H1 (cell line): ENCODE results near the gene TADA3. TPM values are rescaled to one million over a fixed set of nuclear protein-coding genes. Genes with fewer than 3 reads are reported as not detected.

Experiments
- CTCF ChIA-PET: fragments of 300-600 bp; sonication (Branson Sonifier 250); formaldehyde crosslinking; loops from one replicate; lab custom pipeline; 2021; ENCODE audit not compliant: partially characterized antibody; lab: Charles Lee
- POLR2A ChIA-PET: fragments of 300-600 bp; sonication (Branson Sonifier 250); formaldehyde crosslinking; loops from one replicate; lab custom pipeline; 2021; ENCODE audit warnings: inconsistent platforms; ENCODE audit not compliant: partially characterized antibody; lab: Charles Lee
- DNase-seq, 2 experiments: peaks; one replicate each; pipeline versions ENCODE4 v3.0.0 to v3.0.0-alpha.2; 2010 to 2022; ENCODE audit warnings: low spot score in 2 of 2, low read depth in 1 of 2, mixed read lengths in 1 of 2
- FAIRE-seq: peaks from 2 replicates; lab custom pipeline; 2011; peaks lifted over from hg19 to GRCh38; lab: Jason Lieb, UNC
- H2AFZ ChIP-seq: 2 replicates; pipeline ENCODE4 v1.8.1; 2012; ENCODE audit warnings: low read length, inconsistent platforms
- H2AK5ac ChIP-seq: 2 replicates; pipeline ENCODE4 v1.6.1; 2013; ENCODE audit warnings: low read depth, low read length
- H2BK120ac ChIP-seq: replicated peaks from 2 replicates; pipeline ENCODE3; 2013; ENCODE audit warnings: low read depth, low read length, inconsistent platforms
- H2BK12ac ChIP-seq: 2 replicates; pipeline ENCODE4 v1.6.1; 2013; ENCODE audit warnings: low read depth, low read length
- H2BK15ac ChIP-seq: 2 replicates; pipeline ENCODE4 v1.6.1; 2013; ENCODE audit warnings: low read length
- H2BK20ac ChIP-seq: 2 replicates; pipeline ENCODE4 v1.6.1; 2013; ENCODE audit warnings: low read length
- H2BK5ac ChIP-seq: 2 replicates; pipeline ENCODE4 v1.6.1; 2013; ENCODE audit warnings: low read depth, low read length
- H3K14ac ChIP-seq: 2 replicates; pipeline ENCODE4 v1.6.1; 2013; ENCODE audit warnings: inconsistent platforms; ENCODE audit not compliant: insufficient read length
- H3K18ac ChIP-seq: 2 replicates; pipeline ENCODE4 v1.6.1; 2013; ENCODE audit warnings: low read length; ENCODE audit errors: extremely low read depth
- H3K23ac ChIP-seq: 2 replicates; pipeline ENCODE4 v1.6.1; 2013; ENCODE audit warnings: inconsistent platforms; ENCODE audit not compliant: insufficient read length
- H3K23me2 ChIP-seq: 2 replicates; pipeline ENCODE4 v1.6.1; 2013; ENCODE audit warnings: low read depth, low read length
- H3K27ac ChIP-seq: 2 replicates; pipeline ENCODE4 v1.6.1; 2011; ENCODE audit warnings: low read depth, low read length, inconsistent platforms
- H3K27me3 ChIP-seq, 4 experiments: replicated peaks in 1 of 4; 1 replicate in 1 of 4; 2 replicates in 3 of 4; pipeline versions ENCODE4 v1.6.1 to v1.8.1; 2011 to 2013; ENCODE audit warnings: low read length in 3 of 4, mild to moderate bottlenecking in 3 of 4, inconsistent platforms in 2 of 4, mixed read lengths in 2 of 4, moderate library complexity in 1 of 4; ENCODE audit not compliant: control insufficient read depth in 3 of 4, insufficient read depth in 3 of 4; ENCODE audit errors: extremely low read depth in 1 of 4
- H3K36me3 ChIP-seq, 4 experiments: 2 replicates each; pipeline versions ENCODE4 v1.6.1 to v1.8.1; 2011 to 2013; ENCODE audit warnings: mild to moderate bottlenecking in 4 of 4, low read length in 3 of 4, moderate library complexity in 2 of 4, control low read depth in 1 of 4, inconsistent platforms in 1 of 4; ENCODE audit not compliant: insufficient read depth in 4 of 4, control insufficient read depth in 2 of 4
- H3K4ac ChIP-seq: replicated peaks from 2 replicates; pipeline ENCODE3; 2013; ENCODE audit warnings: low read length, low read depth, mixed read lengths, inconsistent platforms; ENCODE audit not compliant: insufficient read length
- H3K4me1 ChIP-seq, 4 experiments: replicated peaks in 1 of 4; 1 replicate in 1 of 4; 2 replicates in 3 of 4; pipeline versions ENCODE4 v1.6.1 to v1.8.1; 2011 to 2013; ENCODE audit warnings: low read length in 3 of 4, inconsistent platforms in 2 of 4, mixed read lengths in 1 of 4; ENCODE audit not compliant: insufficient read depth in 4 of 4, control insufficient read depth in 3 of 4
- H3K4me2 ChIP-seq, 2 experiments: 2 replicates each; pipeline versions ENCODE4 v1.6.1 to v1.8.1; 2011 to 2013; ENCODE audit warnings: low read depth in 2 of 2, low read length in 2 of 2, control low read depth in 1 of 2, inconsistent platforms in 1 of 2, mild to moderate bottlenecking in 1 of 2; ENCODE audit not compliant: insufficient read depth in 1 of 2
- H3K4me3 ChIP-seq, 4 experiments: fragments of 200-600, 300-600 bp in 1 of 4; sonication (generic), shearing (Covaris generic), sonication (Bioruptor Twin) in 1 of 4; 2 replicates each; pipeline versions ENCODE4 v1.5.1 to v1.8.1; 2011 to 2016; ENCODE audit warnings: low read length in 4 of 4, low read depth in 3 of 4, control low read depth in 2 of 4, inconsistent platforms in 2 of 4, mild to moderate bottlenecking in 2 of 4, mixed read lengths in 1 of 4, moderate library complexity in 1 of 4; ENCODE audit not compliant: insufficient read depth in 2 of 4; ENCODE audit errors: extremely low read depth in 1 of 4
- H3K56ac ChIP-seq: replicated peaks from 2 replicates; pipeline ENCODE3; 2013; ENCODE audit warnings: low read depth, mild to moderate bottlenecking, mixed read lengths, low read length, inconsistent platforms; ENCODE audit not compliant: insufficient read length
- H3K79me1 ChIP-seq: 2 replicates; pipeline ENCODE4 v1.6.1; 2013; ENCODE audit warnings: low read depth, low read length, control low read depth
- H3K79me2 ChIP-seq, 2 experiments: 2 replicates each; pipeline versions ENCODE4 v1.6.1 to v1.8.1; 2012 to 2013; ENCODE audit warnings: low read length in 2 of 2, mild to moderate bottlenecking in 2 of 2, inconsistent platforms in 1 of 2; ENCODE audit not compliant: insufficient read depth in 2 of 2, control insufficient read depth in 1 of 2
- H3K9ac ChIP-seq, 4 experiments: replicated peaks in 1 of 4; 1 replicate in 1 of 4; 2 replicates in 3 of 4; pipeline versions ENCODE4 v1.6.1 to v1.8.1; 2011 to 2013; ENCODE audit warnings: low read depth in 3 of 4, low read length in 3 of 4, control low read depth in 2 of 4, mild to moderate bottlenecking in 2 of 4, moderate library complexity in 2 of 4, inconsistent platforms in 1 of 4; ENCODE audit errors: extremely low read depth in 1 of 4
- H3K9me3 ChIP-seq, 2 experiments: 2 replicates each; pipeline versions ENCODE4 v1.6.1 to v1.8.1; 2012 to 2013; ENCODE audit warnings: mild to moderate bottlenecking in 2 of 2, moderate library complexity in 2 of 2, control low read depth in 1 of 2, inconsistent platforms in 1 of 2, low read depth in 1 of 2, low read length in 1 of 2, mixed read lengths in 1 of 2; ENCODE audit not compliant: insufficient read depth in 2 of 2
- H4K20me1 ChIP-seq, 2 experiments: replicated peaks in 1 of 2; 2 replicates each; pipeline versions ENCODE3 to v1.8.1; 2011 to 2013; ENCODE audit warnings: inconsistent platforms in 2 of 2, low read length in 2 of 2, mild to moderate bottlenecking in 1 of 2; ENCODE audit not compliant: insufficient read depth in 2 of 2, control insufficient read depth in 1 of 2
- H4K5ac ChIP-seq: 2 replicates; pipeline ENCODE4 v1.6.1; 2013; ENCODE audit warnings: low read length, low read depth, mixed read lengths, inconsistent platforms; ENCODE audit not compliant: insufficient read length
- H4K8ac ChIP-seq: 2 replicates; pipeline ENCODE4 v1.8.0; 2013; ENCODE audit warnings: mild to moderate bottlenecking, moderate library complexity, low read length, inconsistent platforms; ENCODE audit not compliant: insufficient read depth; ENCODE audit errors: extremely low read depth
- H4K91ac ChIP-seq: replicated peaks from 2 replicates; pipeline ENCODE3; 2013; ENCODE audit warnings: low read length, mixed read lengths, inconsistent platforms; ENCODE audit not compliant: insufficient read length
- BACH1 ChIP-seq: IDR thresholded peaks from 2 replicates; pipeline ENCODE4 v1.6.1; 2012; ENCODE audit warnings: low read length, improper control_type of control experiment
- BRCA1 ChIP-seq: IDR thresholded peaks from 2 replicates; pipeline ENCODE4 v1.6.1; 2012; ENCODE audit warnings: low read depth, low read length, improper control_type of control experiment
- CHD1 ChIP-seq: IDR thresholded peaks from 2 replicates; pipeline ENCODE4 v1.6.1; 2012; ENCODE audit warnings: low read depth, low read length, improper control_type of control experiment
- CHD2 ChIP-seq: IDR thresholded peaks from 2 replicates; pipeline ENCODE4 v1.6.1; 2012; ENCODE audit warnings: low read length, improper control_type of control experiment
- E2F6 ChIP-seq: IDR thresholded peaks from 2 replicates; pipeline ENCODE4 v1.6.1; 2012; ENCODE audit warnings: inconsistent platforms
- GABPA ChIP-seq: IDR thresholded peaks from 2 replicates; pipeline ENCODE4 v1.6.1; 2011; ENCODE audit warnings: mild to moderate bottlenecking, low read length, moderate library complexity, borderline replicate concordance; ENCODE audit not compliant: insufficient read depth
- KDM4A ChIP-seq: IDR thresholded peaks from one replicate; pipeline ENCODE4 v1.7.1; 2012; ENCODE audit warnings: low read depth, mild to moderate bottlenecking, moderate library complexity, low read length, inconsistent platforms; ENCODE audit not compliant: severe bottlenecking
- MAX ChIP-seq: IDR thresholded peaks from 2 replicates; pipeline ENCODE4 v1.6.1; 2012; ENCODE audit warnings: inconsistent platforms
- POLR2AphosphoS5 ChIP-seq: IDR thresholded peaks from 2 replicates; pipeline ENCODE4 v1.6.1; 2011; ENCODE audit warnings: low read depth, low read length
- RBBP5 ChIP-seq: IDR thresholded peaks from 2 replicates; pipeline ENCODE4 v1.7.1; 2012; ENCODE audit warnings: low read depth, mild to moderate bottlenecking, inconsistent platforms, low read length, moderate library complexity, borderline replicate concordance
- RNF2 ChIP-seq: fragments of 200-900, 300-1000 bp; sonication (generic); IDR thresholded peaks from 2 replicates; pipeline ENCODE4 v1.7.1; 2016; ENCODE audit warnings: borderline replicate concordance, low read depth, mild to moderate bottlenecking, antibody characterized with exemption, low read length; ENCODE audit not compliant: poor library complexity, severe bottlenecking; ENCODE audit errors: missing control alignments
- SP2 ChIP-seq: IDR thresholded peaks from 2 replicates; pipeline ENCODE4 v1.6.1; 2012; ENCODE audit warnings: mild to moderate bottlenecking, low read length, inconsistent platforms
- WGBS, 2 experiments: shearing (Covaris generic) in 1 of 2; methylation state at CpG; one replicate each; pipeline versions ENCODE4 v1.1.6 to v1.1.7; 2013 to 2015; ENCODE audit warnings: low lambda C conversion rate in 2 of 2, mixed read lengths in 2 of 2, inconsistent platforms in 1 of 2, low coverage in 1 of 2, missing lambda C conversion rate in 1 of 2; ENCODE audit not compliant: insufficient replicate concordance in 2 of 2, insufficient coverage in 1 of 2, insufficient read length in 1 of 2; ENCODE audit errors: extremely low coverage in 1 of 2, missing lambda C conversion rate in 1 of 2; 5-methylcytosine and 5-hydroxymethylcytosine counted together
- polyA plus RNA-seq, 7 experiments: library from polyadenylated mRNA; depleted of rRNA in 3 of 7; stranded (reverse) in 5 of 7; unstranded in 2 of 7; fragments of >200 nt in 5 of 7; fragments of 200-250 nt in 2 of 7; gene quantifications; 1 replicate in 5 of 7; 2 replicates in 1 of 7; 4 replicates in 1 of 7; pipeline versions ENCODE4 v1.2.1 to v1.2.3, GENCODE V29; 2011 to 2013; ENCODE audit warnings: missing spikeins in 2 of 7, mixed read lengths in 2 of 7
- total RNA-seq: library from RNA; stranded (reverse); fragmentation: NEBNext Ultra II Directional; extraction: Animal tissue kit (Norgen Biotek cat#: 25700); gene quantifications from 2 replicates; pipeline ENCODE4 v1.2.1, GENCODE V29; 2021

The TADA3 gene
- total and polyA plus RNA-seq, 2 of the 8 experiments (the other 6 are each of a cell fraction or from before 2014, with no cell fraction given): 43.4 to 50.3 TPM

- no peak overlapping the region for H2BK20ac ChIP-seq
- H3K9me3 ChIP-seq: no peaks in the 10 kb centered on the region
- peaks cover 0 to 11% (median 9%) of the 10 kb centered on the region in 4 experiments; a peak in 5 of 7 replicates for H3K27me3 ChIP-seq
- H4K5ac ChIP-seq: no peak overlapping the region
- no peaks in the 10 kb centered on the region for H3K36me3 ChIP-seq
- peaks cover 0 to 3% of the 10 kb centered on the region in 2 experiments for H4K20me1 ChIP-seq
- no peak overlapping the region for H3K27ac ChIP-seq
- 90% methylated on average over 9 of the region's 9 CpGs; no CpG with 5 or more reads in 1 of the 2 experiments for WGBS, 2 experiments
- no peak overlapping the region for H4K8ac ChIP-seq
- H4K91ac ChIP-seq: no peak overlapping the region
- peaks cover 0 to 9% (median 2%) of the 10 kb centered on the region in 4 experiments; a peak in 3 of 7 replicates for H3K4me1 ChIP-seq
- H3K14ac ChIP-seq: no peak overlapping the region
- H2BK5ac ChIP-seq: no peak overlapping the region
- H2BK12ac ChIP-seq: no peak overlapping the region
- POLR2A ChIA-PET: interaction anchor here (2.4 kb wide), 1 partner anchor 31 kb away, joined by 8 read pairs; the partner anchor contains the start of gene RPUSD3
- H3K4me2 ChIP-seq: no peak overlapping the region
- H2BK15ac ChIP-seq: no peak overlapping the region
- no peak overlapping the region for H3K4ac ChIP-seq
- no peaks in the 10 kb centered on the region for H3K79me2 ChIP-seq
- CTCF ChIA-PET: interaction anchor here (0.8 to 2.1 kb wide), 8 partner anchors 12 to 491 kb away, joined by 3 to 8 read pairs (median 3); no protein-coding TSS in a partner anchor
- H2AK5ac ChIP-seq: no peak overlapping the region
- H3K9ac ChIP-seq: no peak overlapping the region
- DNase-seq (no peak), FAIRE-seq (no peak)
- H2AFZ ChIP-seq: no peak overlapping the region
- H3K23ac ChIP-seq: no peak overlapping the region
- no peak overlapping the region for H3K18ac ChIP-seq
- H3K56ac ChIP-seq: no peak overlapping the region
- H2BK120ac ChIP-seq: no peak overlapping the region
- peaks cover 2% of the 10 kb centered on the region; the same call in 1 of the 2 replicates for H3K23me2 ChIP-seq
- H3K4me3 ChIP-seq: no peak overlapping the region
- no peaks in the 10 kb centered on the region for H3K79me1 ChIP-seq
- TF ChIP-seq CHD1: no peak
- TF ChIP-seq E2F6: no peak
- no peak for TF ChIP-seq KDM4A
- TF ChIP-seq SP2: no peak
- no peak for TF ChIP-seq RNF2
- TF ChIP-seq BRCA1: no peak
- TF ChIP-seq RBBP5: no peak
- no peak for TF ChIP-seq CHD2
- TF ChIP-seq MAX: no peak
- no peak for TF ChIP-seq GABPA
- TF ChIP-seq BACH1: no peak
- no peak for TF ChIP-seq POLR2AphosphoS5
Observed at GRCh38 chr3:9812870-9813483, 20.7 kb upstream of the TADA3 start.
